ENCODE measurements around the gene RPRD1B. TPM values are rescaled to one million over a fixed set of nuclear protein-coding genes. Genes with fewer than 3 reads are reported as not detected.
A peak's percentile ranks its signal among the peaks of the same experiment; 100 is the strongest.

RPRD1B gene
- polyA plus RNA-seq (ENCODE audit: low read depth in 6 of 6) = 1 to 10 TPM in 5 of 6 donors, not detected in 1; 2.8 to 4.4 (median 4.2) TPM

GRCh38 chr20:38033330-38034107, at the start of gene RPRD1B, which contains the start of gene TTI1:
Gene RPRD1B, plus strand, starts transcription at chr20:38033746. Its CDS starts 202 bp downstream, at chr20:38033948.
Gene TTI1, minus strand, starts transcription at chr20:38033456. Its CDS starts 19,640 bp downstream, at chr20:38013816.
- Mint-ChIP-seq H3K9me3 (peaks cover 0 to 4% (median 0%) of the 10 kb centered on the region in 7 donors), H3K4me1 (peaks cover 44 to 72% (median 54%) of the 10 kb centered on the region in 3 donors), H3K27me3 (no peaks in the 10 kb centered on the region), H3K27ac (peak within 1 kb of the TSS; percentile 96 to 99 (median 99)), H3K36me3 (peaks cover 0 to 11% of the 10 kb centered on the region in 2 donors), H3K4me3 (peak within 1 kb of the TSS; percentile 88 to 99 (median 98))
- ATAC-seq (ENCODE audit: low read depth in 2 of 2) = peak; percentile 87 to 89
- DNase-seq = peak; percentile 90

GRCh38 chr20:37984018-37984785, 49.3 kb upstream of the RPRD1B start:
- peaks cover 25% of the 10 kb centered on the region in 2 donors for H3K36me3 Mint-ChIP-seq
- ATAC-seq (ENCODE audit: low read depth in 2 of 2) (no peak), DNase-seq (no peak)
- no peaks in the 10 kb centered on the region for H3K27me3 Mint-ChIP-seq
- peaks cover 0 to 4% (median 0%) of the 10 kb centered on the region in 3 donors for H3K4me1 Mint-ChIP-seq
- no peak overlapping the region for H3K4me3 Mint-ChIP-seq
- H3K27ac Mint-ChIP-seq = peak overlapping the region in 1 of 6 donors; percentile 36
- H3K9me3 Mint-ChIP-seq = no peaks in the 10 kb centered on the region

DNA sequence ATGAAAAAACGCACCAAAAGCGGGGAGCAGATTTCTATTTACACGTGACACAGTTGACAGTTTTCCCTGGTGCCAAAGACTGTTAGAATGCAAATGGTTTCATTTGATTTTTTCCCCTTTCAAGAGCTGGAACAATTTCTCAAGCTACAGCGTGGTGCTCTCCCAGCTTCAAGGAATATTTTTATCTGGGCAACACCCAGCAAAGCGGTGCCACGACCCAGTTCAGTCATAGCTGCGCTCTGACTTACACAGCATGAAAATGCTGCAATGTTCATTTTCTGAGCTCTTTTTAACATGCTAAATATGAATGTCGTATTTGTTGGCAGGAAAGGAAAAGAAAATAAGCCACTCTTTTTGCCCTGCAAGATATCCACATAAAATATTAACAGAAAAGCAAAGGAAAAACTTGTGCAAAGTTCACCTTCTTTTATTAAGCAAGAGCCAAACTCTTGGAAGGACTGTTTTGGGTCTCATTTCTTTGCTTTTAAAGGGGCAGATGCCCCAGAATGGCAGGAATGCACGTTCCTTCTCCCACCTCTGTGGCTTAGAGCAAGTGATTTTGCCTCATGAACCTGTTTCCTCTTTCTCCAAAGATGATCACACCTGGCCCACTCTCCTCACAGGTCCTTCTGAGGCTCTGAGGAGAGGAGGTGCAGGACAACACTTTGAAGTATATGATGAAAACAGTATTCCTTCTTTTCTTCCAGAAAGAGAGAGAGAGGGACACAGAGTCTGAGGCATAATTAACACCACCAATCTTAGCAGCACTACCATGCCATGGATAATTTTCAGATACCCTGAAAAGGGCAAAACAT, 47.3 kb upstream of the RPRD1B start:
- H3K36me3 Mint-ChIP-seq = peaks cover 25 to 26% of the 10 kb centered on the region in 2 donors
- DNase-seq (no peak), ATAC-seq (ENCODE audit: low read depth in 2 of 2) (no peak)
- no peak overlapping the region for H3K4me3 Mint-ChIP-seq
- no peak overlapping the region for H3K27ac Mint-ChIP-seq
- H3K9me3 Mint-ChIP-seq = no peaks in the 10 kb centered on the region
- no peaks in the 10 kb centered on the region for H3K27me3 Mint-ChIP-seq
- H3K4me1 Mint-ChIP-seq = peaks cover 10 to 14% (median 10%) of the 10 kb centered on the region in 3 donors

DNA sequence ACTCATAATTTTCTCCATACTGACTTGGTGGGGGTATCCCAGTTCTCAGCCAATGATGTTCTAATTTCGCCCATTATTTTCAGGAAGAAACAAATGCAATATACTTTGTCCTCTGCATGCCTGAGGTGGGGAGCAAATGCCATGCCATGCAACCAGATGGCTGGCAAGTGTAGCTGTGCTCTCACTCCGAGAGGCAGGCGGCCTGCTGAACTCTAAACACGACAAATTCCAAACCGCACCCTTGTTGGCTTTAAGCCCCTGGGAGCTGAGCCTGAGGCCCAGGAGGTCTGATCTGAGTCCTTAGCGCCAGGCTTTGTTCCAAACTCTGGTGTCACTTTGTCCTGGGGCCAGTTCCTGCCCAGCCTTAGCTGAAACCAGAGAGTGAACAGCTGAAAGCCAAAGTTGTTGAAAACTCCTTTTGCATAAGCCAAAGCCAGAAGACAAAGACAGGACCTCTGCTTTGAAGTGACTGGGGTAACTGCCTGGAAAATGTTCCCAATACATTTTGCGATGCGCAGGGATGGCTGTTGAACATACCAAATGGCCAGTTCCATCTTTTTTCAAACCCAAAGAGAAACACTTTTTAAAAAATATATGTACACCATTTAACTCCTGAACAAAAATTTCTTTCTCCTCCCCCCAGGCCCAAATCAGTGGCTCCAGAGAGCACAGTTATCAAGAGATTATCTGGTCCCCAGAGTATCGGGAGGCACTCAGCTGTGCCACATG, 46.5 kb upstream of the RPRD1B start:
- peaks cover 12 to 16% (median 15%) of the 10 kb centered on the region in 3 donors for H3K4me1 Mint-ChIP-seq
- DNase-seq (no peak), ATAC-seq (ENCODE audit: low read depth in 2 of 2) (no peak)
- H3K4me3 Mint-ChIP-seq = no peak overlapping the region
- no peaks in the 10 kb centered on the region for H3K27me3 Mint-ChIP-seq
- no peaks in the 10 kb centered on the region for H3K9me3 Mint-ChIP-seq
- peaks cover 17 to 19% of the 10 kb centered on the region in 2 donors for H3K36me3 Mint-ChIP-seq
- peak overlapping the region in 1 of 6 donors; percentile 67 for H3K27ac Mint-ChIP-seq

DNA sequence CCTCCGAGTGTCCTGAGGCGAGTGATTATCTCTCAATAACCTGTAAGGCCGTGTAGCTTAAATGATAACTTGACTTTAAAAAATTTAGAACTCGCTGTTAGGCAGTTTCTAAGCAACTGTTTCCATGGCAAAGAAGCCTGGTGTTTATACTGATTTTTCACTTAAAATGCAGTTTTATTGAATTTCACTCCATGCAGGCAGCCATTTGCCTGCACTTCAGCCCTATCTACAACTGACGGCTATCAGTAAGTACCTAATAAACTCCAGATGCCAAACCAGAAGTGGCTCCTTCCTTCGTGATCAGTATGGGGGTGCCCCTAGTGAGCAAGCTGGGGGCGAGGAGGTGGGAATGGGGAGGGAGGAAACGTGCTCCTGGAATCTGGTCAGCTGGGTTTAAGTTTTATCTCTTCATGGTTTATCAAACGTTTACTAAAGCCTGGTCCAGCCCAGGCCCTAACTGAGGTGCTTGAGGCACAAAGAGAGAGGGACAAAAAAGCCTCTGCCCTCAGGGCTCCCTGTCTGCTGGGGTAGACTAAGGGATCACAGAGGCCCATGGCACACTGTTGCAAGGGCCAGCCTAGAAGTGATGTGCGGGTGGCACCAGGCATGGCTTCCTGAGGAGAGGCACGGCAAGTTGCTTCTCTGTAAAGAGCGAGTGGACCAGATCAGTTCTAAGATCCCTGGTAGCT, 45.8 kb upstream of the RPRD1B start:
- peaks cover 14 to 16% of the 10 kb centered on the region in 2 donors for H3K36me3 Mint-ChIP-seq
- peak overlapping the region in 2 of 6 donors; percentile 26 to 67 for H3K27ac Mint-ChIP-seq
- H3K4me3 Mint-ChIP-seq = no peak overlapping the region

DNA sequence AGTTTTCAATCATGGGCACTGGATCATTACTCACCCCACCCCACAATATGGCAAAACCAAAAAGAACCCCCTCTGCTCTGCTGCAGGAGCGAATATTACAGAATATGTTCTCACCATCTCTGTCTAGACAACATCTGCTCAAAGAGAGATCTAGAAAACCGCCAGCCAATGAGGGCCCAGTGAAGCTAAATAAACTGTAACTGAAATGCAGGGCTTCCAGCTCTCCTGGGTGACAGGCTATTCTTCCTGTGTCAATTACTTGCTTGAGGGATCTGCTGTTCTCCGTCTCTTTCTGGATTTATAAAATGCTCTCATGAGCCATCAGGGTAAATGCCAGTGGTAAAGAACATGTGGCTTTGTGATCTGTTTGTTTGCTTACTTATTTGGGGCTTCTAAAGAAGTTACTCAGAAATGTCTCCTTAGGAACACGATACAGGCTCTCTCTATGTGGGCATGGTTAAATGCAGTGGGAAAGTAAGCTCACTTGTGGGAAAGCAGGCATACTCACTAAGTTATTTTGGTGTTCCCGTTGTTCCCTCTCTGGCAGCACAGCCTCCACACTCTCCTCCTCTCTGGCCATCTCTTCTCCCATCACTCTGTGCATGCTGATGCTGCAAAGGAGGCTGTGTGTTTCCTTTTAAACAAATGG, 45.1 kb upstream of the RPRD1B start:
- H3K36me3 Mint-ChIP-seq = peaks cover 10 to 16% of the 10 kb centered on the region in 2 donors
- no peak overlapping the region for H3K27ac Mint-ChIP-seq
- no peaks in the 10 kb centered on the region for H3K27me3 Mint-ChIP-seq
- no peak overlapping the region for H3K4me3 Mint-ChIP-seq
- no peaks in the 10 kb centered on the region for H3K9me3 Mint-ChIP-seq
- ATAC-seq (ENCODE audit: low read depth in 2 of 2) (no peak), DNase-seq (no peak)
- peaks cover 12 to 16% (median 15%) of the 10 kb centered on the region in 3 donors for H3K4me1 Mint-ChIP-seq

More for the DNA sequence above, 45.8 kb upstream of the RPRD1B start:
- Mint-ChIP-seq H3K9me3 (no peaks in the 10 kb centered on the region), H3K27me3 (no peaks in the 10 kb centered on the region), H3K4me1 (peaks cover 12 to 16% (median 15%) of the 10 kb centered on the region in 3 donors)
- no peak for ATAC-seq (ENCODE audit: low read depth in 2 of 2)
- DNase-seq = no peak

DNA sequence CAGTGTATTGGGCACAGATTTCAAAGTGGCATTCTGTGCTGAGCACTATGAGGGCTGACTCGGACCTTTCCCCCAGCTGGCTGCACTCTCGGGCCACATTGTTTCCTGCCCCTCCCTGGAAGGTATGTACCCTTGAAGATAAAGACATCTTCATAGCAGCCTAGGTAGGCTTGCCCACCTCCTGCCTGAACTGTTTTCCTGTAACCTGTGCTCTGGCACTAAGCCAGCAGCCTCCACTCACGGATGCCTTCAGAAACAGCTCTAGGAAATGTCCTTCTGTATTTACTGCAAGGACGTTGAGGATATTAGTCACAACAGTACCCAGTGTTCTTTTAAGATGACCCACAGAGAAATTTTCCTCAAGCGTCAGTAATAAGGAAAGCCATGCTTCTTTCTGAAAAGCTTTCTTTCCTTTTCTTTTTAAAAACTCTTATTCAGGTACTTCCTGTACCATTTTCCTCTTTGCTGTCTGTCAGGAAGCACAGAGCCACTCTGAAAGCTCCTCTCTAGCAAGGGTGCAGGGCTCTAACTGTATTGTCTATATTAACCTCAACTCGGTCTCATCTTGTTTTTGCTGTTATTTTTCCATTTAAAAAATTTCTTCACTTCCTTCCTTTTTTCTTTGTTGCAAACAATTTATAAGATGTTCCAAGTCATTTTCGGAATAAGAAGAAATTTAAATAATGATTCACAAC, 43.8 kb upstream of the RPRD1B start:
- no peak for DNase-seq
- Mint-ChIP-seq H3K9me3 (no peaks in the 10 kb centered on the region), H3K4me1 (peaks cover 12 to 15% (median 14%) of the 10 kb centered on the region in 3 donors), H3K27me3 (no peaks in the 10 kb centered on the region), H3K36me3 (peaks cover 10 to 16% of the 10 kb centered on the region in 2 donors), H3K27ac (peak overlapping the region in 1 of 6 donors; percentile 92), H3K4me3 (no peak overlapping the region)
- no peak for ATAC-seq (ENCODE audit: low read depth in 2 of 2)

- Mint-ChIP-seq H3K36me3 (peaks cover 10 to 19% of the 10 kb centered on the region in 2 donors), H3K27ac (peak overlapping the region; percentile 46 to 92 (median 77)), H3K4me3 (peak overlapping the region in 3 of 8 donors; percentile 11 to 18 (median 14)), H3K9me3 (no peaks in the 10 kb centered on the region), H3K27me3 (no peaks in the 10 kb centered on the region), H3K4me1 (peaks cover 12 to 16% (median 15%) of the 10 kb centered on the region in 3 donors)
- peak; percentile 52 for DNase-seq
- peak; percentile 95 to 96 for ATAC-seq (ENCODE audit: low read depth in 2 of 2)
Observed at GRCh38 chr20:37990571-37991151, 42.9 kb upstream of the RPRD1B start.

DNA sequence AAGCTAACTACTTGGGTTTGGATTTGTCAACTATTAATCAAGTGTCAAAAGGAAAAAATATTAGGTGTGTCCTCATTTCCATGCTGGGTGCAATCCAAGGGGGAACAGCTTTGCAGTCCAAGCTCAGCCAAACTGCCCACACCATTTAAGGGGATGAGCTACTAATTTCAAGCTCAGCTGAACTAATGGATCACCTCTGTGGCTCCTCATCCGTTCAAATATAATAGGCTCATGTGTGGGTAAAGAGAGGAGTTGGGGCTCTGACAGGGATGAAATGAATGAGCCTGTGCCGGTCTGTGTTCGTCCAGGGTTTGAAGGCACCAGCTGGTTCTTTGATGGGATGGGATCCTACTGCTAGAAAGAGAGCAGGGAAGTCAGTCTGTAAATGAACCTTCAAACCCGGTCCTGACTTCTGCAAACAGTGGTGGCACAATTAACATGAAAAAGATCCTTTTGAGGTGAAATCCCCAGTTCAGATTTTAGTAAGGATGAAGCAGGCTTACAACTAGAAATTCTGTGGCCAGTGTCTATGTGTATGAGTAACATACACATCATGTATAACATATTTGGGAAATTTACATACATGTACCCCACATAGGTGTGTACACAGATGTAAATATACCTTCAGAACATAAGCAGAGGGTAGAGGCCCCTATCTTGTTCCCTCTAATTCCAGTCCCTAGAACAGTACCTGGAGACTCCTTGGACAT, 42.2 kb upstream of the RPRD1B start:
- no peak for DNase-seq
- Mint-ChIP-seq H3K4me1 (peaks cover 12 to 16% (median 15%) of the 10 kb centered on the region in 3 donors), H3K36me3 (peaks cover 10 to 22% of the 10 kb centered on the region in 2 donors), H3K27ac (peak overlapping the region in 3 of 6 donors; percentile 46 to 81 (median 73)), H3K27me3 (no peaks in the 10 kb centered on the region), H3K4me3 (peak overlapping the region in 1 of 8 donors; percentile 14), H3K9me3 (no peaks in the 10 kb centered on the region)
- no peak for ATAC-seq (ENCODE audit: low read depth in 2 of 2)

DNA sequence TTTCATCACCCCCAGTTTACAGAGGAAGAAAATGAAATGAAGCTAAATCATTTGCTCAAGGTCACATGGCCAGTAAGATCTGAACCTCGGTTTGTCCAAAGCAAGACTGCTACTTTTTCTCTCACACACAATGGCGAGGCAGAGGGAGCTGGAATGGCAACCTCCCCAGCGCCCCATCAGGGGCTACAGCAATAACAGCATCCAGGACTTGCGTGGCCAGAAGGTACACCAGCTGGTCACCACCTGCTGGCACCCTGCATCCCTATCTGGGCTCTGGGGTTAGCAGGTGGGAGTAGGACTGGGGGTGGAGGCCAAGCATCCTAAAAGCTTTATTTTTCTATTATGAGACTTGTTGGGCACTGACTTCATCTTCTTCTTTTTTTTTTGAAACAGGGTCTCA, 41.6 kb upstream of the RPRD1B start:
- no peak for ATAC-seq (ENCODE audit: low read depth in 2 of 2)

More for the DNA sequence above, 41.6 kb upstream of the RPRD1B start:
- no peak for DNase-seq
- no peak overlapping the region for H3K27ac Mint-ChIP-seq
- no peak overlapping the region for H3K4me3 Mint-ChIP-seq
- H3K4me1 Mint-ChIP-seq = peaks cover 12 to 16% (median 15%) of the 10 kb centered on the region in 3 donors
- no peaks in the 10 kb centered on the region for H3K9me3 Mint-ChIP-seq
- H3K36me3 Mint-ChIP-seq = peaks cover 10 to 25% of the 10 kb centered on the region in 2 donors
- no peaks in the 10 kb centered on the region for H3K27me3 Mint-ChIP-seq
